ENCODE data around the gene PTPN14.

DNA sequence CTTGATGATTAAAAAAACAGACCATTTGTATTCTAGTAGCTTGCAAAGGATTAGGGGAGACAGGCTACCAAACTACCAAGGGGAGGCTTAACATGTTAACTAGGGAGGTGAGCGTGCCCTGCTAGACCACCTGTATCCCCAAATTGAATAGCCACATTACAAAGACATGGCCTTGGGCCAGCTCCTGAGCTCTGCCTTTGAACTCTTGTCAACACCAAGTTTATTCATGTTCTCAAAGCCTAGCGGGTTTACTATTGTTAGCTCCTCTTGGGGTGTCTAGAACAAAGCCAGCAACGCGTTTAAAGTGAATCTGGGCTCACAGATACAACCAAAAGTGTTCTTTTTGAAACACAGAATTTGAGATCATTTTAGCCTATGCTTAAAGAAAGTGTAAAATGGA is 234.1 kb downstream of the PTPN14 start:
- TF ChIP-seq POLR2A (IDR thresholded peaks at IDR 0.05) (no peak), CTCF (IDR thresholded peaks at IDR 0.05) (no peak)
